GM21360 (cell line): ENCODE measurements around the gene CCL11.
"Not testable (repeated sequence)": the region's sequence is repeated elsewhere in the genome, so short reads cannot be mapped to it uniquely, and the experiment has no call there.

ENCODE experiments used
- ATAC-seq: cut with Tn5 transposase; IDR thresholded peaks from one replicate; pipeline ENCODE4 v1.9.1; 2021; ENCODE audit warnings: mild to moderate bottlenecking, moderate library complexity; ENCODE audit not compliant: unreplicated experiment

The CCL11 gene

DNA sequence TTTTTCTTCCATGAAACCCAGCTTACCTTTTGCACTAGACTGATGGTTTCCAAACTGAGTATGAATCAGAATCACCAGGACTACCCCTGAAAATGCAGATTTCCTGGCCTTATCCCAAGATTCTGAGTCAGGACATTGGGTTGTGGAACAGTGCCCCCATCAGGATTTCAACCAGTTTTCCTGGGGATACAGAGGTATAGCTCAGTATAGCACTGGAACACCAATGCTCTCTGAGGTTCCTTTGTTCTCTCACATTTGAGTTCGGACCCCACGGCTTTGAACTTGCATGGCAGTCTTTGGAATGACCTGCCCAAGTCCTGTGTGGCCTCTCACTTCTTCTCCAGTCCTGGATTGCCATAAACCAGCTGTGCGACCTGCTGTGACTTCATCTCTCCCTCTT, 20.9 kb downstream of the CCL11 start:
- no peak for ATAC-seq

DNA sequence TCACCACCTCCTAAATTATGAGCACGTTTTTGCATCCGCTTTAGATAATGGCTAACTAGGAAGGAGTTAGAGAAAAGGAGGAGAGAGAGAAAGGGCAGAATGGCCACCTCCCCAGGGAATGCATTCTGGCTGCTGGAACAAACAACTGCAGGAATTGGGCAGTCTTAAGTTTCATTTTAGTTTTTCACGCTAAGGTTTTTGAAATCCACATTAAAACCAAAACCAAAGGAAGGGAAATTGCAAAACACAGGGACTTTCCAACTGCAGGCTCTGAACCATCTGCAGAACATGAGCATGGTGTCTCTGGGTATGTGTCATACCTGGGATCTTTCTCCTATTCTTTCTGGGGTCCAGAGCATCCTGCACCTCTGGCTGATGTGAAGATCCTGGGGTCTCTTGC, 21.6 kb downstream of the CCL11 start:
- ATAC-seq: no peak

- ATAC-seq: no peak
Measured at GRCh38 chr17:34308371-34308770, 22.8 kb downstream of the CCL11 start.

GRCh38 chr17:34311291-34311690, 25.7 kb downstream of the CCL11 start:
- ATAC-seq: no peak

GRCh38 chr17:34312080-34312479, 26.5 kb downstream of the CCL11 start:
- no peak for ATAC-seq

GRCh38 chr17:34313164-34313563, 27.6 kb downstream of the CCL11 start:
- ATAC-seq: no peak

DNA sequence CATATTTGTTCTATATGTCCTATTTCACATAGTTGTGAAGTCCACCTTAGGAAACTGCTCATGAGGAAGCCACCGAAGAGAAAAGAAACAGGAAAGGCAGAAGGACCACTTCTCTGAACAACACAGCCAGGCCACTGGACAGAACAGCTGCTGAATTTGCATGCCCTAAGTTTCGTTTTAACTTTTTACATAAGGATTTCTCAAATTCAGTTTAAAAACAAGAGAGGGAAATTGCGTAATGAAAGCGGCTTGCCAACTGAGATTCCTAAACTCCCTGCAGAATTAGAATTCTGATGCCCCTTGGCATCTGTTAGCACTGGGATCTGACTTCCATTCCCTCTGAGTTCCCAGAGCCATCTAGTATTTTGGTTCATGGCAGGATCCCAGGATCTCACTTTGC, 28.7 kb downstream of the CCL11 start:
- no peak for ATAC-seq

DNA sequence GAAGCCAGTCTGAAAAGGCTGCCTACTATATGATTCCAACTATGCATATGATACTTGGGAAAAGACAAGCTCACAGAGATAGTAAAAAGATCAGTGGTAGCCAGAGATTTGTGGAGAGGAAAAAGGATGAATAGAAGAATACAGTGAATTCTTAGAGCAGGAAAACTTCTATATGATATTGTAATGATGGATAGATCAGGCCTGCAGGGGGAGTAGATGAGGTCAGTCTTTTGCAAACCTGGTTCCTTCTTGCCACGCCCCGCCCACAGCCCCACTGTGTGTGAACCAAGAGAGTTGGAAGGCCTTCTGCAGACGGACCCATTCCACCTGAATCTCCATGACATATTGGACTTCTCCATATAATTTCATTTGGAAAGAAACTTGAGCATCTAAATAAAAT, 32.9 kb downstream of the CCL11 start:
- ATAC-seq: no peak

- ATAC-seq: no peak
Measured at GRCh38 chr17:34319039-34319483, 33.5 kb downstream of the CCL11 start, which contains the start of gene CCL8. Gene CCL8, plus strand, starts transcription at chr17:34319435. Its CDS starts 67 bp downstream, at chr17:34319502.

- no peak for ATAC-seq
Measured at GRCh38 chr17:34321964-34322363, 36.4 kb downstream of the CCL11 start.

DNA sequence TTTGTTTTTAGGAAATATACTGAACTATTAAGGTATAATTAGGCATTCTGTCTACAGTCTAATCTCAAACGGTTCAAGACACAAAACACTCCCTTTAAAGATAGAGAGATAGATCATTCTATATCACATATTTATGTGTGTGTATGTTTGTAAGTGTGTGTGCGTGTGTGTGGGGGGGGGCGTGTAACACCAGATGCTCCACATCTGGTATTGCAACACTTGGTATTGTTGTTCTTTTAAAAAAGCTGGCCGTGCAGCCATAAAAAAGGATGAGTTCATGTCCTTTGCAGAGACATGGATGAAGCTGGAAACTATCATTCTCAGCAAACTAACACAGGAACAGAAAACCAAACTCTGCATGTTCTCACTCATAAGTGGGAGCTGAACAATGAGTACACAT, 42.0 kb downstream of the CCL11 start:
- not testable (repeated sequence) for ATAC-seq

DNA sequence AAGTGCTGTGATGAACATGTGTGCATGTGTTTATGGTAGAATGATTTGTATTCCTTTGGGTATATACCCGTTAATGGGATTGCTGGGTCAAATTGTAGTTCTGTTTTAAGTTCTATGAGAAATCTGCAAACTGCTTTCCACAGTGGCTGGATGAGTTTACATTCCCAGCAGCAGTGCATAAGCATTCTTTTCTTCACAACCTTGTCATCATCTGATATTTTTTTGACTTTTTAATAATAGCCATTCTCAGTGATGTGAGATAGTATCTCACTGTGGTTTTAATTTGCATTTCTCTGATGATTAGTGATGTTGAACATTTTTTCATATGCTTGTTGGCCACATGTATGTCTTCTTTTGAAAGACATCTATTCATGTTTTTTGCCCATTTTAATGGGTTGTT, 52.2 kb downstream of the CCL11 start:
- no peak for ATAC-seq
